Ishikawa (cell line): ENCODE measurements around the gene CCT5.

Experiments used
- CEBPB ChIP-seq: IDR thresholded peaks from 2 replicates; pipeline ENCODE4 v1.6.1; 2012
- CREB1 ChIP-seq: IDR thresholded peaks from 2 replicates; pipeline ENCODE4 v1.6.1; 2012; ENCODE audit warnings: low read depth
- EGR1 ChIP-seq: IDR thresholded peaks from 2 replicates; pipeline ENCODE4 v1.6.1; 2012
- EP300 ChIP-seq: IDR thresholded peaks from 2 replicates; pipeline ENCODE4 v1.6.1; 2012; ENCODE audit warnings: borderline replicate concordance
- FOXM1 ChIP-seq: IDR thresholded peaks from 2 replicates; pipeline ENCODE4 v1.6.1; 2012; ENCODE audit warnings: low read depth, borderline replicate concordance
- MAX ChIP-seq: IDR thresholded peaks from 2 replicates; pipeline ENCODE4 v1.6.1; 2012
- NFIC ChIP-seq: IDR thresholded peaks from 2 replicates; pipeline ENCODE4 v1.6.1; 2012
- RAD21 ChIP-seq: IDR thresholded peaks from 2 replicates; pipeline ENCODE4 v1.6.1; 2012; ENCODE audit warnings: low read depth
- REST ChIP-seq: IDR thresholded peaks from 2 replicates; pipeline ENCODE4 v1.6.1; 2012; ENCODE audit warnings: low read depth, mild to moderate bottlenecking
- TAF1 ChIP-seq: IDR thresholded peaks from 2 replicates; pipeline ENCODE4 v1.6.1; 2012; ENCODE audit warnings: low read depth, mild to moderate bottlenecking
- TCF12 ChIP-seq: IDR thresholded peaks from 2 replicates; pipeline ENCODE4 v1.6.1; 2012; ENCODE audit warnings: low read depth
- TEAD4 ChIP-seq: IDR thresholded peaks from 2 replicates; pipeline ENCODE4 v1.6.1; 2012
- USF1 ChIP-seq: IDR thresholded peaks from 2 replicates; pipeline ENCODE4 v1.6.1; 2012
- YY1 ChIP-seq: IDR thresholded peaks from 2 replicates; pipeline ENCODE4 v1.6.1; 2012; ENCODE audit warnings: low read depth
- ZBTB7A ChIP-seq: IDR thresholded peaks from 2 replicates; pipeline ENCODE4 v1.6.1; 2012; ENCODE audit warnings: low read depth

Gene CCT5

GRCh38 chr5:10277773-10278630 lies 27.9 kb downstream of the CCT5 start:
- TF ChIP-seq NFIC (no peak), MAX (no peak), RAD21 (no peak), ZBTB7A (no peak), REST (no peak), YY1 (no peak), FOXM1 (no peak), TAF1 (no peak), TEAD4 (no peak), EGR1 (no peak), USF1 (no peak), CEBPB (no peak)

- no peak for TF ChIP-seq TAF1
- no peak for TF ChIP-seq EP300
- TF ChIP-seq NFIC, result no peak
- TF ChIP-seq YY1, result no peak
- no peak for TF ChIP-seq TCF12
- no peak for TF ChIP-seq CEBPB
- TF ChIP-seq TEAD4, result no peak
Observed at GRCh38 chr5:10278658-10279279, 28.7 kb downstream of the CCT5 start.

- TF ChIP-seq FOXM1, result no peak
- no peak for TF ChIP-seq MAX
- TF ChIP-seq TAF1, result no peak
- TF ChIP-seq EGR1, result no peak
- TF ChIP-seq EP300, result no peak
Observed at GRCh38 chr5:10279328-10279727, 29.2 kb downstream of the CCT5 start.

GRCh38 chr5:10279925-10280720 lies 30.0 kb downstream of the CCT5 start:
- TF ChIP-seq EP300, result no peak
- no peak for TF ChIP-seq NFIC

GRCh38 chr5:10283927-10284635 lies 34.0 kb downstream of the CCT5 start:
- TF ChIP-seq EGR1, result no peak
- TF ChIP-seq CREB1, result no peak
- no peak for TF ChIP-seq CEBPB
- TF ChIP-seq ZBTB7A, result no peak
- TF ChIP-seq FOXM1, result no peak
- TF ChIP-seq MAX, result peak; percentile 74
- no peak for TF ChIP-seq REST
- no peak for TF ChIP-seq NFIC
- TF ChIP-seq USF1, result no peak
- TF ChIP-seq RAD21, result peak; percentile 95
- TF ChIP-seq YY1, result no peak
- TF ChIP-seq EP300, result no peak
- no peak for TF ChIP-seq TAF1
